HepG2 (cell line): ENCODE measurements around the gene CENPP. TPM values are rescaled to one million over a fixed set of nuclear protein-coding genes. Genes with fewer than 3 reads are reported as not detected.

Experiments used
- ATAC-seq: fragments of 200-7000 bp; cut with Tn5 transposase; 3 replicates; pipeline ENCODE4 v1.9.1; 2020; ENCODE audit warnings: mild to moderate bottlenecking, moderate library complexity
- BruUV-seq: library from RNA; stranded (reverse); fragments of 400-500 nt; replicated peaks from 2 replicates; lab custom pipeline; 2021; lab: Mats Ljungman, UMichigan
- CTCF ChIA-PET: fragments of 300-600 bp; formaldehyde crosslinking; extraction: SDS; loops from one replicate; lab custom pipeline; 2021; ENCODE audit warnings: low total read pairs, inconsistent platforms, low intra/inter-chr PET ratio; lab: Yijun Ruan, JAX
- POLR2A ChIA-PET: fragments of 350-600 bp; sonication (Branson Sonifier 250); formaldehyde crosslinking; loops from one replicate; lab custom pipeline; 2020; ENCODE audit warnings: antibody characterized with exemption, inconsistent platforms; lab: Yijun Ruan, JAX
- DNase-seq: peaks from one replicate; pipeline ENCODE4 v3.0.0-alpha.2; 2015; ENCODE audit warnings: low spot score
- FAIRE-seq: peaks from 3 replicates; lab custom pipeline; 2011; peaks lifted over from hg19 to GRCh38; lab: Jason Lieb, UNC
- H2AFZ ChIP-seq: one replicate; pipeline ENCODE4 v1.6.1; 2011; ENCODE audit warnings: low read length, inconsistent platforms
- H3K27ac ChIP-seq: fragments of 300-600 bp; 3 replicates; pipeline ENCODE4 v1.8.0; 2011; ENCODE audit warnings: mixed run types, mild to moderate bottlenecking, mixed read lengths, low read length, inconsistent platforms; ENCODE audit not compliant: insufficient read depth; ENCODE audit errors: extremely low read length
- H3K27me3 ChIP-seq, 2 experiments: fragments of 200-600 bp in 1 of 2; 2 replicates in 1 of 2; 3 replicates in 1 of 2; pipeline versions ENCODE4 v1.6.0 to v1.8.0; 2011; ENCODE audit warnings: low read length in 2 of 2, mild to moderate bottlenecking in 2 of 2, moderate library complexity in 2 of 2, inconsistent platforms in 1 of 2; ENCODE audit not compliant: insufficient read depth in 2 of 2, control insufficient read depth in 1 of 2
- H3K36me3 ChIP-seq, 2 experiments: fragments of 200-600 bp in 1 of 2; replicated peaks in 1 of 2; 2 replicates in 1 of 2; 3 replicates in 1 of 2; pipeline versions ENCODE4 v1.5.1 to v1.8.0; 2011; ENCODE audit warnings: low read length in 2 of 2, inconsistent platforms in 1 of 2; ENCODE audit not compliant: insufficient read depth in 2 of 2, control insufficient read depth in 1 of 2
- H3K4me1 ChIP-seq: 2 replicates; pipeline ENCODE4 v1.5.1; 2012; ENCODE audit warnings: low read length, inconsistent platforms; ENCODE audit not compliant: insufficient read depth
- H3K4me2 ChIP-seq: 2 replicates; pipeline ENCODE4 v1.6.0; 2011; ENCODE audit warnings: low read depth, low read length, inconsistent platforms
- H3K4me3 ChIP-seq, 3 experiments: fragments of 200-600 bp in 1 of 3; sonication (generic), shearing (Covaris generic) in 1 of 3; replicated peaks in 1 of 3; 2 replicates each; pipeline ENCODE4 v1.5.1; 2011 to 2016; ENCODE audit warnings: low read length in 3 of 3, inconsistent platforms in 2 of 3, low read depth in 2 of 3, mild to moderate bottlenecking in 2 of 3, control low read depth in 1 of 3, mixed read lengths in 1 of 3; ENCODE audit not compliant: insufficient read depth in 1 of 3
- H3K79me2 ChIP-seq: one replicate; pipeline ENCODE4 v1.6.1; 2011; ENCODE audit warnings: low read length, inconsistent platforms; ENCODE audit not compliant: insufficient read depth
- H3K9ac ChIP-seq: 2 replicates; pipeline ENCODE4 v1.6.0; 2011; ENCODE audit warnings: mild to moderate bottlenecking, low read depth, low read length, inconsistent platforms; ENCODE audit not compliant: insufficient read depth
- H3K9me3 ChIP-seq: 2 replicates; pipeline ENCODE4 v1.5.1; 2012; ENCODE audit warnings: mild to moderate bottlenecking, low read length
- H4K20me1 ChIP-seq: 2 replicates; pipeline ENCODE4 v1.6.0; 2011; ENCODE audit warnings: inconsistent platforms, mild to moderate bottlenecking, low read length, moderate library complexity; ENCODE audit not compliant: insufficient read depth
- ARNT2 ChIP-seq: sonication (generic); formaldehyde crosslinking; IDR thresholded peaks from 2 replicates; pipeline ENCODE4 v1.8.0; 2022; ENCODE audit warnings: mild to moderate bottlenecking, low read depth, missing genetic modification reagents, moderate library complexity
- CEBPB ChIP-seq: IDR thresholded peaks from 2 replicates; pipeline ENCODE4 v1.6.1; 2011; ENCODE audit warnings: low read depth, low read length, improper control_type of control experiment, borderline replicate concordance
- FOXP4 ChIP-seq: sonication (generic); formaldehyde crosslinking; IDR thresholded peaks from 2 replicates; pipeline ENCODE4 v1.4.0; 2020; ENCODE audit warnings: missing genetic modification reagents
- NCOA1 ChIP-seq: sonication (generic); formaldehyde crosslinking; IDR thresholded peaks from 2 replicates; pipeline ENCODE4 v1.9.0; 2021; ENCODE audit warnings: missing genetic modification reagents
- RARG ChIP-seq: sonication (generic); formaldehyde crosslinking; IDR thresholded peaks from 2 replicates; pipeline ENCODE4 v1.4.0; 2020; ENCODE audit warnings: low read depth, mild to moderate bottlenecking, missing genetic modification reagents
- ZNF337 ChIP-seq: sonication (generic); formaldehyde crosslinking; IDR thresholded peaks from 2 replicates; pipeline ENCODE4 v1.5.1; 2020; ENCODE audit warnings: missing genetic modification reagents, low read depth, mild to moderate bottlenecking, borderline replicate concordance
- WGBS: methylation state at CpG from one replicate; pipeline ENCODE4 v1.1.6; 2017; ENCODE audit warnings: low lambda C conversion rate; 5-methylcytosine and 5-hydroxymethylcytosine counted together
- in situ Hi-C: cut with HindIII; loops from 2 replicates; pipeline ENCODE4 v1.10.0; 2017; ENCODE audit warnings: low pct_unique_long_range_greater_than_20kb; ENCODE audit not compliant: extremely low pct_ligation_motif_present
- intact Hi-C: fragments of 100-400 bp; cut with micrococcal nuclease; formaldehyde crosslinking; loops from one replicate; pipeline ENCODE4 v1.10.0; 2022; ENCODE audit not compliant: unreplicated experiment
- polyA plus RNA-seq, 8 experiments: library from polyadenylated mRNA; depleted of rRNA in 3 of 8; stranded (reverse) in 7 of 8; unstranded in 1 of 8; fragments of >200 nt; fragmentation: Illumina TruSeq in 4 of 8; extraction: Trizol in 4 of 8; gene quantifications; 2 replicates each; pipeline versions ENCODE4 v1.2.1 to v1.2.3, GENCODE V29; 2011 to 2016; ENCODE audit warnings: low read depth in 4 of 8, missing spikeins in 1 of 8, mixed read lengths in 1 of 8; ENCODE audit not compliant: insufficient read depth in 1 of 8
- total RNA-seq, 5 experiments: library from RNA; depleted of rRNA; stranded (reverse); fragments of >200 nt; fragmentation: Illumina TruSeq; extraction: Trizol; gene quantifications; 2 replicates each; pipeline ENCODE4 v1.2.3, GENCODE V29; 2016; ENCODE audit warnings: low read depth in 1 of 5

The CENPP gene
- total and polyA plus RNA-seq, 2 of the 13 experiments (the other 11 are each of a cell fraction or from before 2014, with no cell fraction given), result 2.0 to 11.4 TPM

GRCh38 chr9:92315456-92315855 is 10.3 kb upstream of the CENPP start:
- Histone ChIP-seq H3K9ac (no peak overlapping the region), H3K79me2 (no peaks in the 10 kb centered on the region), H3K4me1 (no peaks in the 10 kb centered on the region; the same call in 1 of the 2 replicates), H3K9me3 (no peaks in the 10 kb centered on the region), H3K36me3 (peaks cover 18 to 69% of the 10 kb centered on the region in 2 experiments), H3K4me3 (no peak overlapping the region), H4K20me1 (no peaks in the 10 kb centered on the region), H2AFZ (no peak overlapping the region), H3K4me2 (no peak overlapping the region), H3K27ac (no peak overlapping the region), H3K27me3 (no peaks in the 10 kb centered on the region)
- no peak for TF ChIP-seq ARNT2 (CRISPR knock-in tag)
- peak; percentile 64; the same call in 1 of the 2 replicates for TF ChIP-seq CEBPB
- CTCF ChIA-PET, result no interaction called here
- in situ Hi-C loops, result no loop called here
- DNase-seq (no peak), FAIRE-seq (no peak), ATAC-seq (no peak)
- WGBS, result 98% methylated on average over 5 of the region's 5 CpGs
- no TSS peak for BruUV-seq
- intact Hi-C loops, result no loop called here
- POLR2A ChIA-PET, result no interaction called here

- Histone ChIP-seq H3K27ac (peak overlapping the region; percentile 96), H3K36me3 (peaks cover 0 to 26% of the 10 kb centered on the region in 2 experiments; a peak in 3 of 5 replicates), H4K20me1 (no peaks in the 10 kb centered on the region), H3K4me1 (peaks cover 40% of the 10 kb centered on the region), H3K9me3 (no peaks in the 10 kb centered on the region), H3K79me2 (peaks cover 29% of the 10 kb centered on the region), H2AFZ (no peak overlapping the region), H3K4me3 (peak overlapping the region; percentile 74 to 98 (median 93)), H3K27me3 (no peaks in the 10 kb centered on the region; a peak in 1 of 5 replicates), H3K4me2 (peak overlapping the region; percentile 94), H3K9ac (peak overlapping the region; percentile 98)
- intact Hi-C loops (loop anchor here (2.0 kb wide), 1 partner anchor 310 kb away; no protein-coding TSS in a partner anchor), in situ Hi-C loops (loop anchor here (10.0 kb wide), 1 partner anchor 310 kb away; no protein-coding TSS in a partner anchor)
- CTCF ChIA-PET, result no interaction called here
- FAIRE-seq (no peak), DNase-seq (no peak), ATAC-seq (no peak)
- no TSS peak for BruUV-seq
- WGBS, result 1% methylated on average over 2 of the region's 2 CpGs
- POLR2A ChIA-PET, result interaction anchor here (0.9 to 2.4 kb wide), 4 partner anchors 10 to 346 kb away, joined by 3 to 12 read pairs (median 6); partner anchors contain the start of gene IPPK
- TF ChIP-seq RARG (CRISPR knock-in tag) (0 out of 2 replicates have a peak, but pooled peaks have one; percentile 2), FOXP4 (CRISPR knock-in tag) (0 out of 2 replicates have a peak, but pooled peaks have one; percentile 1), ZNF337 (CRISPR knock-in tag) (no peak), NCOA1 (CRISPR knock-in tag) (no peak; the same call in 1 of the 2 replicates)
Observed at GRCh38 chr9:92324431-92324830, 1.3 kb upstream of the CENPP start.
